Vagina (tissue), 2 donors: ENCODE results near the gene RIOX2.

Source experiments
- POLR2A ChIP-seq, 2 donors: fragments of 450-650 bp; IDR thresholded peaks; one replicate each; pipeline ENCODE4 v1.6.1; 2017; ENCODE audit warnings: antibody characterized with exemption in 2 of 2, mild to moderate bottlenecking in 2 of 2, moderate library complexity in 2 of 2
- POLR2AphosphoS5 ChIP-seq, 2 donors: sonication (generic); formaldehyde crosslinking; IDR thresholded peaks; one replicate each; pipeline ENCODE4 v1.9.0; 2017; ENCODE audit warnings: antibody characterized with exemption in 2 of 2, mild to moderate bottlenecking in 2 of 2, low read depth in 1 of 2; ENCODE audit not compliant: insufficient read depth in 1 of 2
- TF ChIP-seq, protein P1 (sequence below), 3 experiments: fragments of 450-650 bp in 2 of 3; fragments of 200-600 bp in 1 of 3; sonication (generic) in 1 of 3; IDR thresholded peaks; one replicate each; pipeline ENCODE4 v1.5.1; 2017 to 2019; ENCODE audit warnings: antibody characterized with exemption in 3 of 3, mild to moderate bottlenecking in 2 of 3, moderate library complexity in 2 of 3

DNA sequence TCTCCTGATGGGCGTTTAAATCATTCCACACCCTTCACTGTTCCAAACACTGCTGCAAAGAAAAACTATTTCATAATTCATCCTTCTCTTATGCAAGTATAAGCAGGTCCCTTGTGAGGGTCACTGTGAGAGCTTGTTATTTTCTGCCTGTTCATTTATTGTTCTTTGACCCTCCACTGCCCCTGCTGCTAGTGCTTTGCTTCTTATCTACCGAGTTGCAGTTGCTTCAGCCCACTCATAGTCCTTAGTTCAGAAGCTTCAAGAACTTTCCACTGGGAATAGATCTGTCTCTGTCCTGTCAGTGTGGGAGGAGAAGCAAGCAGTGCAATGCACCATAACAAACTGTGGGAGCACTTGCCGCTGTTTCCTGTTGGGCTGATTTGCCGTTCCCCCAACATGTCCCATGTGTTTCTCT, 39.8 kb downstream of the RIOX2 start:
- TF ChIP-seq POLR2A (IDR thresholded peaks at IDR 0.05) (no peak), POLR2AphosphoS5 (IDR thresholded peaks at IDR 0.05; ENCODE audit: insufficient read depth in 1 of 2, low read depth in 1 of 2) (no peak)
- TF ChIP-seq, protein P1, sequence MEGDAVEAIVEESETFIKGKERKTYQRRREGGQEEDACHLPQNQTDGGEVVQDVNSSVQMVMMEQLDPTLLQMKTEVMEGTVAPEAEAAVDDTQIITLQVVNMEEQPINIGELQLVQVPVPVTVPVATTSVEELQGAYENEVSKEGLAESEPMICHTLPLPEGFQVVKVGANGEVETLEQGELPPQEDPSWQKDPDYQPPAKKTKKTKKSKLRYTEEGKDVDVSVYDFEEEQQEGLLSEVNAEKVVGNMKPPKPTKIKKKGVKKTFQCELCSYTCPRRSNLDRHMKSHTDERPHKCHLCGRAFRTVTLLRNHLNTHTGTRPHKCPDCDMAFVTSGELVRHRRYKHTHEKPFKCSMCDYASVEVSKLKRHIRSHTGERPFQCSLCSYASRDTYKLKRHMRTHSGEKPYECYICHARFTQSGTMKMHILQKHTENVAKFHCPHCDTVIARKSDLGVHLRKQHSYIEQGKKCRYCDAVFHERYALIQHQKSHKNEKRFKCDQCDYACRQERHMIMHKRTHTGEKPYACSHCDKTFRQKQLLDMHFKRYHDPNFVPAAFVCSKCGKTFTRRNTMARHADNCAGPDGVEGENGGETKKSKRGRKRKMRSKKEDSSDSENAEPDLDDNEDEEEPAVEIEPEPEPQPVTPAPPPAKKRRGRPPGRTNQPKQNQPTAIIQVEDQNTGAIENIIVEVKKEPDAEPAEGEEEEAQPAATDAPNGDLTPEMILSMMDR (IDR thresholded peaks at IDR 0.05): no peak
